Stimulated activated CD4-positive, alpha-beta T cell treated with anti-CD3 and anti-CD28 coated beads, Interleukin-4, amount 100 ng/mL, for 24 hours (primary cell): ENCODE measurements around the gene LYL1.

ENCODE experiments used
- DNase-seq: peaks from one replicate; pipeline ENCODE4 v3.0.0-alpha.2; 2020

The LYL1 gene

GRCh38 chr19:13091400-13092157, 11.1 kb downstream of the LYL1 start:
- DNase-seq: no peak

GRCh38 chr19:13090511-13091231, 12.0 kb downstream of the LYL1 start:
- DNase-seq: no peak

- DNase-seq: no peak
Observed at GRCh38 chr19:13089857-13090507, 12.7 kb downstream of the LYL1 start.

GRCh38 chr19:13089139-13089856, 13.4 kb downstream of the LYL1 start:
- DNase-seq: peak; percentile 23

GRCh38 chr19:13087795-13088537, 14.7 kb downstream of the LYL1 start:
- no peak for DNase-seq

- DNase-seq: no peak
Observed at GRCh38 chr19:13087295-13087694, 15.4 kb downstream of the LYL1 start.

- no peak for DNase-seq
Observed at GRCh38 chr19:13086341-13086740, 16.3 kb downstream of the LYL1 start.

- no peak for DNase-seq
Observed at GRCh38 chr19:13085666-13086065, 17.0 kb downstream of the LYL1 start.

GRCh38 chr19:13083627-13084026, 19.0 kb downstream of the LYL1 start:
- no peak for DNase-seq

GRCh38 chr19:13083008-13083404, 19.7 kb downstream of the LYL1 start:
- no peak for DNase-seq

GRCh38 chr19:13082192-13083007, 20.3 kb downstream of the LYL1 start:
- no peak for DNase-seq

- no peak for DNase-seq
Observed at GRCh38 chr19:13079542-13079986, 23.1 kb downstream of the LYL1 start.

- DNase-seq: no peak
Observed at GRCh38 chr19:13078897-13079541, 23.6 kb downstream of the LYL1 start.

GRCh38 chr19:13078381-13078780, 24.3 kb downstream of the LYL1 start:
- no peak for DNase-seq

- no peak for DNase-seq
Observed at GRCh38 chr19:13077240-13077639, 25.4 kb downstream of the LYL1 start.

GRCh38 chr19:13076787-13077186, 25.9 kb downstream of the LYL1 start:
- no peak for DNase-seq

- DNase-seq: no peak
Observed at GRCh38 chr19:13076320-13076719, 26.3 kb downstream of the LYL1 start.

GRCh38 chr19:13074378-13074777, 28.3 kb downstream of the LYL1 start:
- no peak for DNase-seq

- no peak for DNase-seq
Observed at GRCh38 chr19:13073263-13073662, 29.4 kb downstream of the LYL1 start.

- no peak for DNase-seq
Observed at GRCh38 chr19:13072188-13072908, 30.3 kb downstream of the LYL1 start.
